Right lobe of liver (tissue), 6 donors: ENCODE data around the gene VRK3. TPM values are rescaled to one million over a fixed set of nuclear protein-coding genes. Genes with fewer than 3 reads are reported as not detected.
A peak's percentile ranks its signal among the peaks of the same experiment; 100 is the strongest.
"Not testable (repeated sequence)": the region's sequence is repeated elsewhere in the genome, so short reads cannot be mapped to it uniquely, and the experiment has no call there.

Experiments
- ATAC-seq, 4 donors: fragments of 200-7000 bp; cut with Tn5 transposase; one replicate each; pipeline ENCODE4 v1.9.1; 2020; ENCODE audit warnings: mild to moderate bottlenecking in 4 of 4, moderate library complexity in 4 of 4
- DNase-seq, 3 donors: peaks; one replicate each; pipeline ENCODE4 v3.0.0-alpha.2; 2020
- H3K27ac ChIP-seq, 3 donors: fragments of 200-600 bp; one replicate each; pipeline ENCODE4 v1.8.0; 2022
- H3K27me3 ChIP-seq, 2 donors: fragments of 200-600 bp; one replicate each; pipeline ENCODE4 v1.8.0; 2022
- H3K36me3 ChIP-seq, 4 donors: fragments of 200-600 bp; sonication (generic) in 1 of 4; one replicate each; pipeline versions ENCODE4 v1.5.1 to v1.8.0; 2017 to 2022; ENCODE audit warnings: control low read depth in 1 of 4
- H3K4me1 ChIP-seq, 4 donors: fragments of 200-600 bp; sonication (generic) in 1 of 4; one replicate each; pipeline versions ENCODE4 v1.5.1 to v1.8.0; 2017 to 2022; ENCODE audit warnings: control low read depth in 1 of 4
- H3K4me3 ChIP-seq, 3 donors: fragments of 200-600 bp; one replicate each; pipeline ENCODE4 v1.8.0; 2022
- H3K9me3 ChIP-seq, 4 donors: fragments of 200-600 bp; sonication (generic) in 1 of 4; one replicate each; pipeline versions ENCODE4 v1.5.1 to v1.8.0; 2017 to 2022; ENCODE audit warnings: control low read depth in 1 of 4
- CTCF ChIP-seq, 4 donors: fragments of 200-600 bp in 3 of 4; fragments of 450-650 bp in 1 of 4; IDR thresholded peaks; one replicate each; pipeline versions ENCODE4 v1.5.1 to v1.8.0; 2016 to 2022; ENCODE audit warnings: antibody characterized with exemption in 4 of 4, mild to moderate bottlenecking in 2 of 4
- POLR2A ChIP-seq: fragments of 450-650 bp; IDR thresholded peaks from one replicate; pipeline ENCODE4 v1.6.1; 2017; ENCODE audit warnings: antibody characterized with exemption, mild to moderate bottlenecking
- WGBS: methylation state at CpG from one replicate; pipeline ENCODE4 v1.1.6; 2018; ENCODE audit warnings: low coverage, low lambda C conversion rate; ENCODE audit not compliant: insufficient coverage; ENCODE audit errors: missing lambda C conversion rate; 5-methylcytosine and 5-hydroxymethylcytosine counted together
- intact Hi-C, 2 donors: fragments of 100-400 bp; cut with DNase I; formaldehyde crosslinking; loops; one replicate each; pipeline versions ENCODE4 v1.11.2 to v1.14.1; 2022
- total RNA-seq, 6 experiments: library from RNA; depleted of rRNA in 2 of 6; stranded (reverse); fragments of >200 nt in 2 of 6; fragmentation: NEBNext Ultra II Directional in 3 of 6; extraction: Animal tissue kit (Norgen Biotek cat#: 25700) in 3 of 6; gene quantifications; one replicate each; pipeline versions ENCODE4 v1.1.0 to v1.2.4, GENCODE V29; 2016 to 2023
- donor health status: DM: no; HTN: yes; CAD: no.
- donor health status: DM: no; HTN: no; CAD: no.
- donor health status: DM: no; HTN: no; CAD: no.
- donor health status: DM: no; HTN: yes; CAD: no.
- donor health status: DM: no; HTN: yes; CAD: no.

VRK3 gene
- total RNA-seq, 6 experiments from 2014 or later = 29.6 to 44.2 (median 33.0) TPM

- H3K9me3 ChIP-seq, intact Hi-C loops, DNase-seq, H3K4me3 ChIP-seq, H3K27me3 ChIP-seq, H3K36me3 ChIP-seq, H3K27ac ChIP-seq, ATAC-seq: not testable (repeated sequence)
- 47% methylated on average over 4 of the region's 9 CpGs for WGBS
- H3K4me1 ChIP-seq = peaks cover 0 to 10% (median 0%) of the 10 kb centered on the region in 4 donors
Measured at GRCh38 chr19:49958144-49958543, 67.0 kb downstream of the VRK3 start.

- Histone ChIP-seq H3K4me3 (no peak overlapping the region), H3K36me3 (no peaks in the 10 kb centered on the region), H3K9me3 (no peaks in the 10 kb centered on the region), H3K4me1 (peaks cover 0 to 10% (median 0%) of the 10 kb centered on the region in 4 donors), H3K27ac (no peak overlapping the region), H3K27me3 (no peaks in the 10 kb centered on the region)
- no peak for ATAC-seq
- TF ChIP-seq CTCF (IDR thresholded peaks at IDR 0.05) (no peak), POLR2A (no peak)
- 80% methylated on average over 6 of the region's 10 CpGs for WGBS
- intact Hi-C loops = no loop called here
- no peak for DNase-seq
Measured at GRCh38 chr19:49957262-49957915, 67.8 kb downstream of the VRK3 start.

- no peaks in the 10 kb centered on the region for H3K27me3 ChIP-seq
- TF ChIP-seq POLR2A (no peak), CTCF (IDR thresholded peaks at IDR 0.05) (no peak)
- H3K4me3 ChIP-seq = no peak overlapping the region
- no peaks in the 10 kb centered on the region for H3K36me3 ChIP-seq
- 37% methylated on average over 9 of the region's 9 CpGs for WGBS
- peaks cover 0 to 10% (median 0%) of the 10 kb centered on the region in 4 donors for H3K4me1 ChIP-seq
- DNase-seq (no peak), ATAC-seq (no peak)
- H3K27ac ChIP-seq = no peak overlapping the region
- intact Hi-C loops = no loop called here
- H3K9me3 ChIP-seq = no peaks in the 10 kb centered on the region
Measured at GRCh38 chr19:49956115-49956495, 69.1 kb downstream of the VRK3 start.

GRCh38 chr19:49954933-49955332, 70.2 kb downstream of the VRK3 start:
- H3K27me3 ChIP-seq = no peaks in the 10 kb centered on the region
- 56% methylated on average over 11 of the region's 11 CpGs for WGBS
- H3K4me1 ChIP-seq = peaks cover 0 to 10% (median 0%) of the 10 kb centered on the region in 4 donors
- no peaks in the 10 kb centered on the region for H3K9me3 ChIP-seq
- H3K4me3 ChIP-seq = no peak overlapping the region
- H3K36me3 ChIP-seq = no peaks in the 10 kb centered on the region
- ATAC-seq (no peak), DNase-seq (no peak)
- TF ChIP-seq CTCF (IDR thresholded peaks at IDR 0.05) = no peak
- no peak for TF ChIP-seq POLR2A
- intact Hi-C loops = no loop called here
- H3K27ac ChIP-seq = no peak overlapping the region

- H3K36me3 ChIP-seq = no peaks in the 10 kb centered on the region
- no peaks in the 10 kb centered on the region for H3K27me3 ChIP-seq
- ATAC-seq (peak; percentile 62 to 75 (median 69)), DNase-seq (no peak)
- H3K4me1 ChIP-seq = peaks cover 0 to 10% (median 0%) of the 10 kb centered on the region in 4 donors
- H3K4me3 ChIP-seq = no peak overlapping the region
- H3K9me3 ChIP-seq = no peaks in the 10 kb centered on the region
- no peak for TF ChIP-seq CTCF (IDR thresholded peaks at IDR 0.05)
- no peak for TF ChIP-seq POLR2A
- intact Hi-C loops = no loop called here
- H3K27ac ChIP-seq = no peak overlapping the region
- 11% methylated on average over 9 of the region's 12 CpGs for WGBS
Measured at GRCh38 chr19:49954092-49954829, 70.9 kb downstream of the VRK3 start.
